CD4-positive, alpha-beta T cell treated with Interleukin-2 at 100 ng/mL for 4 hours (primary cell): ENCODE measurements around the gene SLC25A31.

ENCODE experiments used
- DNase-seq: peaks from one replicate; pipeline ENCODE4 v3.0.0-alpha.2; 2020; ENCODE audit warnings: low spot score

Gene SLC25A31

GRCh38 chr4:127730142-127730913 lies at the start of gene SLC25A31:
Gene SLC25A31 (plus strand): TSS chr4:127730400. CDS start chr4:127730546, 146 bp downstream.
- no peak for DNase-seq

- DNase-seq = no peak
Observed at GRCh38 chr4:127685292-127685691, 44.9 kb upstream of the SLC25A31 start.

GRCh38 chr4:127686658-127687057 lies 43.5 kb upstream of the SLC25A31 start:
- DNase-seq = no peak

- DNase-seq = no peak
Observed at GRCh38 chr4:127687580-127687979, 42.6 kb upstream of the SLC25A31 start.

GRCh38 chr4:127698789-127699200 lies 31.4 kb upstream of the SLC25A31 start:
- DNase-seq = no peak

GRCh38 chr4:127708985-127709384 lies 21.2 kb upstream of the SLC25A31 start:
- DNase-seq = no peak

GRCh38 chr4:127709456-127709855 lies 20.7 kb upstream of the SLC25A31 start:
- no peak for DNase-seq

GRCh38 chr4:127731406-127731805 lies 1.2 kb downstream of the SLC25A31 start:
- DNase-seq = no peak

- DNase-seq = no peak
Observed at GRCh38 chr4:127732623-127733328, 2.6 kb downstream of the SLC25A31 start.

GRCh38 chr4:127734976-127735375 lies 4.8 kb downstream of the SLC25A31 start:
- no peak for DNase-seq

- DNase-seq = no peak
Observed at GRCh38 chr4:127737295-127737694, 7.1 kb downstream of the SLC25A31 start.

- DNase-seq = no peak
Observed at GRCh38 chr4:127741247-127741646, 11.0 kb downstream of the SLC25A31 start.

GRCh38 chr4:127747883-127748282 lies 17.7 kb downstream of the SLC25A31 start:
- DNase-seq = no peak

GRCh38 chr4:127748957-127749356 lies 18.8 kb downstream of the SLC25A31 start:
- DNase-seq = no peak

- DNase-seq = no peak
Observed at GRCh38 chr4:127756906-127757305, 26.7 kb downstream of the SLC25A31 start.

GRCh38 chr4:127759228-127759820 lies 29.1 kb downstream of the SLC25A31 start:
- no peak for DNase-seq

GRCh38 chr4:127759893-127760292 lies 29.7 kb downstream of the SLC25A31 start:
- no peak for DNase-seq

GRCh38 chr4:127771535-127772275 lies 41.5 kb downstream of the SLC25A31 start:
- DNase-seq = no peak

GRCh38 chr4:127772769-127773671 lies 42.8 kb downstream of the SLC25A31 start:
- no peak for DNase-seq

- DNase-seq = no peak
Observed at GRCh38 chr4:127775843-127776242, 45.6 kb downstream of the SLC25A31 start.

- no peak for DNase-seq
Observed at GRCh38 chr4:127776620-127777019, 46.4 kb downstream of the SLC25A31 start.
